SK-N-SH (cell line): Measurements from ENCODE around the gene REEP1. TPM values are rescaled to one million over a fixed set of nuclear protein-coding genes. Genes with fewer than 3 reads are reported as not detected.

Source experiments
- CTCF ChIA-PET: fragments of 300-600, 350-600 bp; formaldehyde crosslinking; extraction: SDS; loops from one replicate; lab custom pipeline; 2021; lab: Yijun Ruan, JAX
- POLR2A ChIA-PET: fragments of 350-600 bp; sonication (Branson Sonifier 250); formaldehyde crosslinking; extraction: SDS; loops from one replicate; lab custom pipeline; 2020; ENCODE audit warnings: antibody characterized with exemption, inconsistent platforms; lab: Yijun Ruan, JAX
- DNase-seq: peaks from one replicate; pipeline ENCODE4 v3.0.0; 2012
- H2AFZ ChIP-seq: fragments of 200-600 bp; sonication (generic); 2 replicates; pipeline ENCODE4 v1.8.1; 2016; ENCODE audit warnings: antibody characterized with exemption, mild to moderate bottlenecking, low read depth
- H3F3A ChIP-seq: fragments of 200-600 bp; sonication (generic); replicated peaks from 2 replicates; pipeline ENCODE3; 2016; ENCODE audit warnings: antibody characterized with exemption, mild to moderate bottlenecking; ENCODE audit not compliant: insufficient read depth
- H3K27ac ChIP-seq, 2 experiments: fragments of 200-500 bp in 1 of 2; fragments of 200-600 bp in 1 of 2; sonication (Bioruptor generic) in 1 of 2; sonication (generic), shearing (Covaris generic) in 1 of 2; 2 replicates each; pipeline versions ENCODE4 v1.5.1 to v1.6.1; 2014 to 2016; ENCODE audit warnings: low read depth in 2 of 2, inconsistent platforms in 1 of 2, low read length in 1 of 2, mild to moderate bottlenecking in 1 of 2, mixed read lengths in 1 of 2
- H3K27me3 ChIP-seq: fragments of 200-600 bp; sonication (generic), shearing (Covaris generic); 2 replicates; pipeline ENCODE4 v1.6.1; 2016; ENCODE audit warnings: mixed run types; ENCODE audit not compliant: insufficient read depth
- H3K36me3 ChIP-seq, 2 experiments: fragments of 200-500 bp in 1 of 2; fragments of 200-600 bp in 1 of 2; sonication (Bioruptor generic) in 1 of 2; sonication (generic) in 1 of 2; replicated peaks in 1 of 2; 2 replicates each; pipeline versions ENCODE3 to v1.5.1; 2014 to 2016; ENCODE audit warnings: low read length in 1 of 2, mild to moderate bottlenecking in 1 of 2; ENCODE audit not compliant: insufficient read depth in 2 of 2, control insufficient read depth in 1 of 2
- H3K4me1 ChIP-seq, 2 experiments: fragments of 200-500 bp in 1 of 2; fragments of 200-600 bp in 1 of 2; sonication (Bioruptor generic) in 1 of 2; sonication (generic), shearing (Covaris generic) in 1 of 2; 2 replicates each; pipeline versions ENCODE4 v1.5.1 to v1.6.1; 2014 to 2016; ENCODE audit warnings: low read depth in 1 of 2, low read length in 1 of 2, mixed run types in 1 of 2; ENCODE audit not compliant: insufficient read depth in 2 of 2, control insufficient read depth in 1 of 2
- H3K4me2 ChIP-seq: fragments of 200-600 bp; sonication (generic), shearing (Covaris generic); 2 replicates; pipeline ENCODE4 v1.6.1; 2017; ENCODE audit warnings: mixed run types
- H3K4me3 ChIP-seq, 2 experiments: fragments of 200-500 bp in 1 of 2; fragments of 200-600 bp in 1 of 2; sonication (Bioruptor generic) in 1 of 2; sonication (generic), shearing (Covaris generic) in 1 of 2; 2 replicates each; pipeline versions ENCODE4 v1.5.1 to v1.8.1; 2014 to 2016; ENCODE audit warnings: low read depth in 2 of 2, inconsistent platforms in 1 of 2, low read length in 1 of 2, mild to moderate bottlenecking in 1 of 2, mixed read lengths in 1 of 2, moderate library complexity in 1 of 2
- H3K79me2 ChIP-seq: fragments of 200-600 bp; sonication (generic); 2 replicates; pipeline ENCODE4 v1.8.1; 2017; ENCODE audit warnings: mild to moderate bottlenecking; ENCODE audit not compliant: insufficient read depth
- H3K9ac ChIP-seq: fragments of 200-600 bp; sonication (generic); 2 replicates; pipeline ENCODE4 v1.6.1; 2017; ENCODE audit warnings: mixed run types
- H3K9me2 ChIP-seq: fragments of 200-600 bp; sonication (generic); 2 replicates; pipeline ENCODE4 v1.6.1; 2017; ENCODE audit warnings: mixed run types
- H3K9me3 ChIP-seq: fragments of 200-600 bp; sonication (generic); 2 replicates; pipeline ENCODE4 v1.6.1; 2017; ENCODE audit warnings: mixed run types, mild to moderate bottlenecking, moderate library complexity
- H4K20me1 ChIP-seq: fragments of 200-600 bp; sonication (generic); 2 replicates; pipeline ENCODE4 v1.6.1; 2017; ENCODE audit warnings: mild to moderate bottlenecking, mixed run types; ENCODE audit not compliant: insufficient read depth
- EP300 ChIP-seq, 2 experiments: IDR thresholded peaks; 2 replicates each; pipeline versions ENCODE4 v1.4.0 to v1.6.1; 2012; ENCODE audit warnings: borderline replicate concordance in 1 of 2, low read depth in 1 of 2, low read length in 1 of 2
- EZH2phosphoT487 ChIP-seq: fragments of 200-600 bp; sonication (generic); IDR thresholded peaks from 2 replicates; pipeline ENCODE4 v1.6.1; 2017; ENCODE audit warnings: low read depth, mixed run types, mild to moderate bottlenecking, antibody characterized with exemption, moderate library complexity, borderline replicate concordance
- FOSL2 ChIP-seq: IDR thresholded peaks from 2 replicates; pipeline ENCODE4 v1.4.0; 2012; ENCODE audit warnings: low read depth, mild to moderate bottlenecking, moderate library complexity, borderline replicate concordance
- FOXJ3 ChIP-seq: sonication (generic); formaldehyde crosslinking; IDR thresholded peaks from 2 replicates; pipeline ENCODE4 v1.5.1; 2020; ENCODE audit warnings: mild to moderate bottlenecking, missing genetic modification reagents
- GABPA ChIP-seq: IDR thresholded peaks from 2 replicates; pipeline ENCODE4 v1.4.0; 2012; ENCODE audit warnings: low read depth, mild to moderate bottlenecking
- MEF2A ChIP-seq: IDR thresholded peaks from 2 replicates; pipeline ENCODE4 v1.4.0; 2012; ENCODE audit warnings: low read depth, borderline replicate concordance
- MXI1 ChIP-seq: IDR thresholded peaks from 2 replicates; pipeline ENCODE4 v1.6.1; 2012; ENCODE audit warnings: mild to moderate bottlenecking, low read depth, low read length, improper control_type of control experiment
- NFIC ChIP-seq: IDR thresholded peaks from 2 replicates; pipeline ENCODE4 v1.4.0; 2012; ENCODE audit warnings: borderline replicate concordance
- NRF1 ChIP-seq: IDR thresholded peaks from 2 replicates; pipeline ENCODE4 v1.6.1; 2012; ENCODE audit warnings: low read depth, mild to moderate bottlenecking, low read length
- POLR2AphosphoS5 ChIP-seq: IDR thresholded peaks from 2 replicates; pipeline ENCODE4 v1.6.1; 2012; ENCODE audit warnings: low read depth, low read length
- RAD21 ChIP-seq: IDR thresholded peaks from 2 replicates; pipeline ENCODE4 v1.6.1; 2012; ENCODE audit warnings: mild to moderate bottlenecking, low read length
- RFX5 ChIP-seq: IDR thresholded peaks from 2 replicates; pipeline ENCODE4 v1.6.1; 2012; ENCODE audit warnings: mild to moderate bottlenecking, improper control_type of control experiment, low read length
- SIN3A ChIP-seq: IDR thresholded peaks from 2 replicates; pipeline ENCODE4 v1.6.1; 2012; ENCODE audit warnings: low read depth, mild to moderate bottlenecking, low read length, moderate library complexity, borderline replicate concordance
- SMC3 ChIP-seq: IDR thresholded peaks from 2 replicates; pipeline ENCODE4 v1.6.1; 2012; ENCODE audit warnings: low read depth, low read length, improper control_type of control experiment
- TAF1 ChIP-seq: IDR thresholded peaks from 2 replicates; pipeline ENCODE4 v1.6.1; 2012; ENCODE audit warnings: low read depth, mild to moderate bottlenecking, low read length, moderate library complexity, borderline replicate concordance
- TCF12 ChIP-seq: IDR thresholded peaks from 2 replicates; pipeline ENCODE4 v1.4.0; 2012
- TEAD4 ChIP-seq: IDR thresholded peaks from 2 replicates; pipeline ENCODE4 v1.4.0; 2012; ENCODE audit warnings: mild to moderate bottlenecking, borderline replicate concordance; ENCODE audit not compliant: insufficient read depth
- YY1 ChIP-seq: IDR thresholded peaks from 2 replicates; pipeline ENCODE4 v1.4.0; 2012; ENCODE audit warnings: low read depth, mild to moderate bottlenecking
- WGBS: methylation state at CpG from one replicate; pipeline ENCODE4 v1.1.6; 2017; ENCODE audit warnings: low lambda C conversion rate; 5-methylcytosine and 5-hydroxymethylcytosine counted together
- polyA plus RNA-seq, 3 experiments: library from polyadenylated mRNA; depleted of rRNA; stranded (reverse); fragments of >200 nt; gene quantifications; 2 replicates each; pipeline ENCODE4 v1.2.3, GENCODE V29; 2012
- TF ChIP-seq, protein P1 (sequence below): IDR thresholded peaks from 2 replicates; pipeline ENCODE4 v1.6.1; 2012; ENCODE audit warnings: mild to moderate bottlenecking, low read depth, low read length, moderate library complexity
- TF ChIP-seq, protein P2 (sequence below): IDR thresholded peaks from 2 replicates; pipeline ENCODE4; 2012
- TF ChIP-seq, protein P3 (sequence below): IDR thresholded peaks from 2 replicates; pipeline ENCODE4 v1.4.0; 2012; ENCODE audit warnings: low read depth

Gene REEP1
- polyA plus RNA-seq, 1 of the 3 experiments (the other 2 are of a cell fraction), result 0.13 TPM

DNA sequence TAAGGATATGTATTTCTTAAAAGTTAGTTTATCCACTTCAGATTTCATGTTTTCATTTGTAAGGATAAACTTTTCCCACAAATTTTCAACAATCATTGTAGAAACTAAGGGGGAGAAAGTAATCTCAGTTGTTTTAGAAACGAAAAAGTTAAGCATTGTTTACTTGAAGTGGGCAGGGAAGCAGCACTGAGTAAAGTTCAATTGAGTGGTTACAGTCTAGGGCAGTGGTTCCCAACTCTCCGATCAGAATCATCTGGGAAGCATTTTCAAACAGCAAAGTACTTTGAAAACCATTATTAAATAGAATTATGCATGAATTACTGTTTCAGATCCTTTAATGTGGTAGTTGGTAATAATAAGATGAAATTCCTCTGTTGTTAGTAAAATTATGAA is 125.6 kb downstream of the REEP1 start:
- H3K27me3 ChIP-seq, result no peaks in the 10 kb centered on the region
- CTCF ChIA-PET, result no interaction called here
- H3K9ac ChIP-seq, result no peak overlapping the region
- DNase-seq, result no peak
- TF ChIP-seq, protein P1, sequence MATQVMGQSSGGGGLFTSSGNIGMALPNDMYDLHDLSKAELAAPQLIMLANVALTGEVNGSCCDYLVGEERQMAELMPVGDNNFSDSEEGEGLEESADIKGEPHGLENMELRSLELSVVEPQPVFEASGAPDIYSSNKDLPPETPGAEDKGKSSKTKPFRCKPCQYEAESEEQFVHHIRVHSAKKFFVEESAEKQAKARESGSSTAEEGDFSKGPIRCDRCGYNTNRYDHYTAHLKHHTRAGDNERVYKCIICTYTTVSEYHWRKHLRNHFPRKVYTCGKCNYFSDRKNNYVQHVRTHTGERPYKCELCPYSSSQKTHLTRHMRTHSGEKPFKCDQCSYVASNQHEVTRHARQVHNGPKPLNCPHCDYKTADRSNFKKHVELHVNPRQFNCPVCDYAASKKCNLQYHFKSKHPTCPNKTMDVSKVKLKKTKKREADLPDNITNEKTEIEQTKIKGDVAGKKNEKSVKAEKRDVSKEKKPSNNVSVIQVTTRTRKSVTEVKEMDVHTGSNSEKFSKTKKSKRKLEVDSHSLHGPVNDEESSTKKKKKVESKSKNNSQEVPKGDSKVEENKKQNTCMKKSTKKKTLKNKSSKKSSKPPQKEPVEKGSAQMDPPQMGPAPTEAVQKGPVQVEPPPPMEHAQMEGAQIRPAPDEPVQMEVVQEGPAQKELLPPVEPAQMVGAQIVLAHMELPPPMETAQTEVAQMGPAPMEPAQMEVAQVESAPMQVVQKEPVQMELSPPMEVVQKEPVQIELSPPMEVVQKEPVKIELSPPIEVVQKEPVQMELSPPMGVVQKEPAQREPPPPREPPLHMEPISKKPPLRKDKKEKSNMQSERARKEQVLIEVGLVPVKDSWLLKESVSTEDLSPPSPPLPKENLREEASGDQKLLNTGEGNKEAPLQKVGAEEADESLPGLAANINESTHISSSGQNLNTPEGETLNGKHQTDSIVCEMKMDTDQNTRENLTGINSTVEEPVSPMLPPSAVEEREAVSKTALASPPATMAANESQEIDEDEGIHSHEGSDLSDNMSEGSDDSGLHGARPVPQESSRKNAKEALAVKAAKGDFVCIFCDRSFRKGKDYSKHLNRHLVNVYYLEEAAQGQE, result no peak
- TF ChIP-seq, protein P2, sequence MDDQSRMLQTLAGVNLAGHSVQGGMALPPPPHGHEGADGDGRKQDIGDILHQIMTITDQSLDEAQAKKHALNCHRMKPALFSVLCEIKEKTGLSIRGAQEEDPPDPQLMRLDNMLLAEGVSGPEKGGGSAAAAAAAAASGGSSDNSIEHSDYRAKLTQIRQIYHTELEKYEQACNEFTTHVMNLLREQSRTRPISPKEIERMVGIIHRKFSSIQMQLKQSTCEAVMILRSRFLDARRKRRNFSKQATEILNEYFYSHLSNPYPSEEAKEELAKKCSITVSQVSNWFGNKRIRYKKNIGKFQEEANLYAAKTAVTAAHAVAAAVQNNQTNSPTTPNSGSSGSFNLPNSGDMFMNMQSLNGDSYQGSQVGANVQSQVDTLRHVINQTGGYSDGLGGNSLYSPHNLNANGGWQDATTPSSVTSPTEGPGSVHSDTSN, result no peak
- no peak for TF ChIP-seq RFX5
- no peak for TF ChIP-seq TEAD4
- no peak for TF ChIP-seq FOXJ3
- TF ChIP-seq, protein P3, sequence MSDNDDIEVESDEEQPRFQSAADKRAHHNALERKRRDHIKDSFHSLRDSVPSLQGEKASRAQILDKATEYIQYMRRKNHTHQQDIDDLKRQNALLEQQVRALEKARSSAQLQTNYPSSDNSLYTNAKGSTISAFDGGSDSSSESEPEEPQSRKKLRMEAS, result no peak
- no peak for TF ChIP-seq TAF1
- no peak for TF ChIP-seq MEF2A
- no peak for TF ChIP-seq POLR2AphosphoS5
- TF ChIP-seq, all 33 proteins: peak for 0
- no peak overlapping the region for H3K4me2 ChIP-seq
- H3K79me2 ChIP-seq, result no peaks in the 10 kb centered on the region
- no peaks in the 10 kb centered on the region for H3K9me3 ChIP-seq
- peaks cover 0 to 6% of the 10 kb centered on the region in 2 experiments; a peak in 2 of 4 replicates for H3K4me1 ChIP-seq
- no peaks in the 10 kb centered on the region for H3K9me2 ChIP-seq
- H4K20me1 ChIP-seq, result no peaks in the 10 kb centered on the region
- H2AFZ ChIP-seq, result no peak overlapping the region
- POLR2A ChIA-PET, result no interaction called here
- no peak overlapping the region; a peak in 1 of 4 replicates for H3K4me3 ChIP-seq
- H3K36me3 ChIP-seq, result peaks cover 46 to 69% of the 10 kb centered on the region in 2 experiments
- no peaks in the 10 kb centered on the region for H3F3A ChIP-seq
- whole genome bisulfite sequencing, result 91% methylated on average over 2 of the region's 2 CpGs
- H3K27ac ChIP-seq, result no peak overlapping the region

DNA sequence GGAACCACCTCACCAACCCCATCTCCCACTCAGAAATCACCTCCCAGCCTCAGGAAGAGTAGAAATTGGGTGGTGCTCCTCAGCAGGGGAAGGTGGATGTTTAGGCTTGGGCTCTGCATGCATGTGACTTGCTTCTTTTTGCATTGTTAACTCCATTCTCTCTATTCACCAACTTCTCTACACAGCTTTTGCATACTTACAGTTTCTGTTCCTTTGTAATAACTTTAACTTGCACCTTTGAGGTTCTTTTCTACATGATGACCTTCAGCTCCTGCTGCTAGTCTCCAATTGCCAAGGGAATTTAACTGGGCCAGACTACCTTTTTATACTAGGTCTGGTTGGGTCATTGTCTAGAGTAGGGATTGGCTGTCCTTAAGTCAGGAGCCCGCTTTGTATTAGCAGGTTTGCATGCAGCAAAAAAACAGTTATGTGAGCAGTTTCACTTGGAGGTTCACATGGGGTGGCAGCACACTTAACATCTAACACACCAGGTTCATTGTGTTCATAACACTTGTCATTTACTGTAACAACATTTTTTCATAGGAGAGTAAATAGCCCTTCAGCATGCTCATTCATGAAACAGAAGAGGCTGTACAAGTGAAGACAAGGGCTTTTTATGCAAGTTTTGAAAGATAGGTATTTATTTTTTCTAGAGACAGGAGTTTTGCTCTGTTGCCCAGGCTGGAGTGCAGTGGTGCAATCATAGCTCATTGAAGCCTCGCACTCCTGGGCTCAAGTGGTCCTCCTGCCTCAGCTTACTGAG is 126.2 kb downstream of the REEP1 start:
- Histone ChIP-seq H3K4me2 (no peak overlapping the region), H3K4me1 (peaks cover 0 to 6% of the 10 kb centered on the region in 2 experiments; a peak in 2 of 4 replicates), H2AFZ (no peak overlapping the region), H3F3A (no peaks in the 10 kb centered on the region), H3K27me3 (no peaks in the 10 kb centered on the region), H3K9me3 (no peaks in the 10 kb centered on the region), H3K4me3 (no peak overlapping the region), H3K79me2 (no peaks in the 10 kb centered on the region), H3K9me2 (no peaks in the 10 kb centered on the region), H3K36me3 (peaks cover 52 to 75% of the 10 kb centered on the region in 2 experiments), H4K20me1 (no peaks in the 10 kb centered on the region), H3K9ac (no peak overlapping the region), H3K27ac (no peak overlapping the region)
- POLR2A ChIA-PET, result no interaction called here
- WGBS, result 100% methylated on average over 2 of the region's 2 CpGs
- CTCF ChIA-PET, result no interaction called here
- no peak for DNase-seq
- TF ChIP-seq GABPA (no peak), SMC3 (no peak), NRF1 (no peak), TCF12 (no peak), TAF1 (no peak), EZH2phosphoT487 (no peak), MEF2A (no peak), RFX5 (no peak), FOSL2 (no peak), FOXJ3 (no peak), SIN3A (no peak), NFIC (no peak), EP300 (IDR thresholded peaks at IDR 0.05; ENCODE audit: borderline replicate concordance in 1 of 2, low read depth in 1 of 2, low read length in 1 of 2) (no peak), TEAD4 (no peak), MXI1 (no peak), YY1 (no peak), RAD21 (no peak)
- TF ChIP-seq, protein P3, result no peak
